Memory B cell (primary cell): ENCODE results near the gene FGF12.
"Not testable (repeated sequence)": the region's sequence is repeated elsewhere in the genome, so short reads cannot be mapped to it uniquely, and the experiment has no call there.

Experiments
- ATAC-seq: fragments of 150-1000 bp; cut with Tn5 transposase; 2 replicates; pipeline ENCODE4 v1.10.0; 2021; ENCODE audit warnings: low read depth, mild to moderate bottlenecking, moderate library complexity
- DNase-seq, 2 donors: peaks; one replicate each; pipeline ENCODE4 v3.0.0; 2022; ENCODE audit warnings: low spot score in 2 of 2
- H3K27ac Mint-ChIP-seq: one replicate; pipeline ENCODE4 v1.8.0; 2022; ENCODE audit warnings: mild to moderate bottlenecking, moderate library complexity, mixed read lengths
- H3K27me3 Mint-ChIP-seq: one replicate; pipeline ENCODE4 v1.8.0; 2022; ENCODE audit warnings: mixed read lengths
- H3K36me3 Mint-ChIP-seq: one replicate; pipeline ENCODE4 v1.8.0; 2022; ENCODE audit warnings: mild to moderate bottlenecking, mixed read lengths
- H3K4me1 Mint-ChIP-seq: one replicate; pipeline ENCODE4 v1.8.0; 2022; ENCODE audit warnings: mixed read lengths
- H3K4me3 Mint-ChIP-seq: one replicate; pipeline ENCODE4 v1.8.0; 2022; ENCODE audit warnings: mild to moderate bottlenecking, moderate library complexity, mixed read lengths
- H3K9me3 Mint-ChIP-seq: one replicate; pipeline ENCODE4 v1.8.0; 2022; ENCODE audit warnings: mixed read lengths

The FGF12 gene

DNA sequence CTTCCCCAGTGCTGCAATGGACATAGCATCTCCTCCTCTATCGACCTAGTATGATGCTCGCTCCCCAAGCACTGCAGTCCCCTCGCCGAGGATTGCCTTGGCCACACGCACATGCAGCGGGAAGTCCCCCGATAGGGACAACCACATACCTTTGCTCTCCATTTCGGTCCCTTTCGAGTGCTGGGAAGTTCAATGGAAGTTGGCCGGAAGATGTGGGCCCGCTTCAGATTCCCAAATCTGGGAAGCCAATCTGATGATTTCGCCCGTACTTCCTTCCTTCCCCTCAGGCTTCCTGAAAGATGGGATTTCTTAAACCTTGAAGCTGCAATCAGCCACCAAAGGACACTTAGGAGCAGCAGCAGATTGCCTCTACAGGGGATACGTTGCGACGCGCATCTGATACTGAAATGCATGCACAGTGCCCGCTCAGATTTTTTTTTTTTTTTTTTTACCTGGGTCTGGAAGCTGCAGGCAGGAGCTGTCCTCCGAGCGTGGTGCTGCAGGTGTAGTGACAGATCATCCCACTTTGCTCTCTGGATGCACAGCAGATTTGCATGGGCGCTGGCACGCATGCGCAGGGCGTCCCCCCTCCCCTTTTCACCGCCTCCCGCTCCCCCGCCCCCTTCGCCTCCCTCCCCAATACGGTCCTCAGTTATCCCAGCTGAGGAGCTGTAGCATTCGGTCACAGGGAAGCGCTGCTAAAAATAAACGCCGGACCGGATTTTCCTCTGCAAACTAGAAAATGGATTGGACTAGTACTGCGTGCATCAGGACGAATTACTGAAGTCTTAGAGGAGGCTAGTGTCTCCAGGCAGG is at the start of gene FGF12:
Gene FGF12 (minus strand): TSS at position 510 of the 816 bp plus-strand sequence.
- Mint-ChIP-seq H3K9me3 (peaks cover 1% of the 10 kb centered on the region), H3K36me3 (no peaks in the 10 kb centered on the region), H3K27ac (no peak within 1 kb of the TSS), H3K27me3 (peaks cover 10% of the 10 kb centered on the region), H3K4me3 (no peak within 1 kb of the TSS), H3K4me1 (peaks cover 6% of the 10 kb centered on the region)
- ATAC-seq (no peak), DNase-seq (no peak)

DNA sequence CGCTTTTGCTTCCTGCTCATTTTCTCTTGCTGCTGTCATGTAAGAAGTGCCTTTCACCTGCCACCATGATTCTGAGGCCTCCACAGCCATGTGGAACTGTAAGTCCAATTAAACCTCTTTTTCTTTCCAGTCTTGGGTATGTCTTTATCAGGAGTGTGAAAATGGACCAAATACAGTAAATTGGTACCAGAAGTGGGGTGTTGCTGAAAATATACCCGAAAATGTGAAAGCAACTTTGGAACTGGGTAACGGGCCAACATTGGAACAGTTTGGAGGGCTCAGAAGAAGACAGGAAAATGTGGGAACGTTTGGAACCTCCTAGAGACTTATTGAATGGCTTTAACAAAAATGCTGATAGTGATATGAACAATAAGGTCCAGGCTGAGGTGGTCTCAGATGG is 47.0 kb upstream of the FGF12 start:
- not testable (repeated sequence) for H3K4me3 Mint-ChIP-seq, ATAC-seq, H3K27ac Mint-ChIP-seq, H3K4me1 Mint-ChIP-seq, DNase-seq
- Mint-ChIP-seq H3K9me3 (peaks cover 13% of the 10 kb centered on the region), H3K27me3 (peaks cover 11% of the 10 kb centered on the region), H3K36me3 (peaks cover 11% of the 10 kb centered on the region)

DNA sequence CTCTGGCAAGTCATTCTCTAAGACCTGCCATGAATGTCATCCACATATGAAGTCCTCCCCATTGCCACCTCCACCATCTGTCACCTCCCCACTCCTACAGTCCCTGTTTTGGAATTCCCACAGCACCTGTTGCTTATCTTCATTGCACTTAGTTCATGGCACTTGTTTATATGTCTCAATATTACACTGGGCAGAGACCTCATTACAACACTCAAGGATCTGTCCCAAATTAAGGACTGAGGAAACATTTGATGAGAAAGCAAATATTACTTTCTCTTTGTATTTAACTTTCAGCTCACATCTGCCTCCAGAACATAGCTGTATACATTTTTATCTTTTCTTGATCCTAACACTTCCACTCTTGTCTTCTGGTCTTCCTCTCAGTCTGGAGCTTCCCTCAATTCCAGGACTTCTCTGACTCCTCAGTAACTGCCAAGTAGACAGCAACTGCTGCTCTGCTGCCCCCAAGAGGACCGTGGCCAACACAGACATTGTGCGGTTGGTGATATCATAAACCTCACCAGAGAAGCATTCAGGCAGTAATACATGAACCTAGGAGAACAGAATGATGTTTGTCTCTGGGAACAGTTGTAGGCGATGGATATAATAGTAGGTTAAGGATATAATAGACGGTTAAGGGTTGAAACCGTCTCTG is 45.0 kb upstream of the FGF12 start:
- DNase-seq (no peak), ATAC-seq (no peak)
- peaks cover 13% of the 10 kb centered on the region for H3K9me3 Mint-ChIP-seq
- peaks cover 11% of the 10 kb centered on the region for H3K36me3 Mint-ChIP-seq
- H3K27ac Mint-ChIP-seq, result no peak overlapping the region
- H3K27me3 Mint-ChIP-seq, result peaks cover 8% of the 10 kb centered on the region
- H3K4me3 Mint-ChIP-seq, result no peak overlapping the region
- H3K4me1 Mint-ChIP-seq, result no peaks in the 10 kb centered on the region

DNA sequence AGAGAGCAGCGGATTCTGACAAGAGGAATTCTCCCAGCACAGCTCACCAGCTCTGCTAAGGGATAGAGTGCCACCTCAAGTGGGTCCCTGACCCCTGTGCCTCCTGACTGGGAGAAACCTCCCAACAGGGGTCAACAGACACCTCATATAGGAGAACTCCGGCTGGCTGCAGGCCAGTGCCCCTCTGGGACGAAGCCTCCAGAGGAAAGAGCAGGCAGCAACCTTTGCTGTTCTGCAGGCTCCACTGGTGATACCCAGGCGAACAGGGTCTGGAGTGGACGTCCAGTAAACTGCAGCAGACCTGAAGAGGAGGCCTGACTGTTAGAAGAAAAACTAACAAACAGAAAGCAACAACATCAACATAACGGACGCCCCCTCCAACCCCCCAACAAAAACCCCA is 31.3 kb upstream of the FGF12 start:
- Mint-ChIP-seq H3K27ac (no peak overlapping the region), H3K36me3 (no peaks in the 10 kb centered on the region), H3K4me3 (no peak overlapping the region), H3K4me1 (no peaks in the 10 kb centered on the region), H3K9me3 (peaks cover 6% of the 10 kb centered on the region), H3K27me3 (peaks cover 3% of the 10 kb centered on the region)
- ATAC-seq, result no peak
- no peak for DNase-seq

DNA sequence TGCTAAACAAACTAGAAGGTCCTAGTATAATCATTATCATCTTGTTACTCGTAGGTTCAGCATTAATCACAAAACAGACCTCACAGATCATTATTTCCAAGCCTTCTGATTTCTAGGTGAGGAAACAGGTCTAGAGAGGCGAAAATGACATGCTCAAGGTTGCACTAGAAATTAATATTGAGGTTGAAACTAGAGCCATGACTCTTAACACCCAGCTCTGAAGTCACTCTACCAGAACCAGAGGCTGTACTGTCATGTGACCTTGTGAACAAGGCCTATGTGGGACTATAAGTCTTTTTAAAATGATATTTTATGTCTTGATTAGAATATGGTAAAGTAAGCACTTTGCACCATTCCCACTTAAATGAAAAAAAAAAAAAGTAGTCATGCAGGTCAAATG is 23.8 kb upstream of the FGF12 start:
- DNase-seq, result no peak
- H3K9me3 Mint-ChIP-seq, result no peaks in the 10 kb centered on the region
- H3K4me1 Mint-ChIP-seq, result no peaks in the 10 kb centered on the region
- no peak overlapping the region for H3K4me3 Mint-ChIP-seq
- no peaks in the 10 kb centered on the region for H3K36me3 Mint-ChIP-seq
- peaks cover 11% of the 10 kb centered on the region for H3K27me3 Mint-ChIP-seq
- ATAC-seq, result no peak
- H3K27ac Mint-ChIP-seq, result no peak overlapping the region

DNA sequence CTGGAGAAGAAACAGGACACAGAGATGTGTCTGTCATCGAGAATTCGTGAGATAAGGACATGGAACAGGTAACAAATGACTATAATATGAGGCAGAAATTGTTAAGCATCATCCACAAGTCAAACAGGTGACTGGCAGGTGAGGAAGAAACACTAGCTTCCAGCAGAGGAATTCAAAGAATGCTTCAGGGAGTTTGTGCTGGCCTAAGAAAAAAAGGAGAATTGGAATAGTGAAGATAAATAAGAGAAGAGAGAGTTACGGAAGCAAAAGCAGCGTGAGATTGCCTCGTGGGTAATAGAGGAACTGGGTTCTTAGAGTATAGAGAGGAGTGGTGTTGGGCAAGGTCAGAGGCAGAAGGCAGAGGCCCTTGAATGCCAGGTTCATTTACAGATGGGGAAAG is 22.9 kb upstream of the FGF12 start:
- ATAC-seq, result no peak
- DNase-seq, result no peak
- no peak overlapping the region for H3K27ac Mint-ChIP-seq
- H3K4me1 Mint-ChIP-seq, result no peaks in the 10 kb centered on the region
- peaks cover 10% of the 10 kb centered on the region for H3K27me3 Mint-ChIP-seq
- no peaks in the 10 kb centered on the region for H3K36me3 Mint-ChIP-seq
- no peaks in the 10 kb centered on the region for H3K9me3 Mint-ChIP-seq
- no peak overlapping the region for H3K4me3 Mint-ChIP-seq

DNA sequence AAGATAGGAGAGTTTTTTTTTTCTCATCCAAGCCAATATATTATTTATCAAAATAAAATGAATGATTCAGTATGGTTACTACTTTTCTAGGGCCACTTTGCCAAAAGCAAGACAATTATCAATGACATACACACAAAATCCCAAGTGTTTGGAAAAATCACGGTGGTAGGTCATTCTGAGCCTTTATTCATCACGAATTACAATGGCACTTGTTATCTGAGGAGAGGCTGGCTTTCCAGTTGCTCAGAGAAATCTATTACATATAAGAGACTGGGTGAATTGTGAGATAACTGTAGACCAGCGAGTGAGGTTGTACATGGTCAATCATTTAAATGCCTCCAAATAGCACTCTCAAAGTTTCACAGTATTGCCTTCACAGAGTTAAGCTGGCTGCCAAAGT is 20.4 kb upstream of the FGF12 start:
- Mint-ChIP-seq H3K27me3 (peaks cover 11% of the 10 kb centered on the region), H3K4me1 (no peaks in the 10 kb centered on the region), H3K27ac (no peak overlapping the region), H3K36me3 (no peaks in the 10 kb centered on the region), H3K4me3 (no peak overlapping the region), H3K9me3 (no peaks in the 10 kb centered on the region)
- ATAC-seq, result no peak
- no peak for DNase-seq

DNA sequence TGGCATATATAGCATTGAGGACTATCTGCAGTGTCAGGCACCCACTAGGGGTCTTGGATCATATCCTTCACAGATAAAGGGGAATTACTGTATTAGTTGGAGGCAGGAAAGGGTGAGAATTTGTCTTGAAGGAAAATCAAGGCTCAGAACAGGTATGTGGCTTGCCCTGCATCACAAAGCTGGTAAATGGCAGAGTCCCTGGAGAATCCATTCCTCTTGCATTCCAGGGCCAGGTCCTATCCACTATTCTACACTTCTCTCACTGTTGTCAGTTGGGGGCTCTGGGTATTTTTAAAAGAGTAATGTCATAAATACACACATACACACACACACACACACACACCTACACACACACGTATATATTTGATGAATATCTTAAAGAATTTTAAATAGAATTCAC is 19.8 kb upstream of the FGF12 start:
- Mint-ChIP-seq H3K27me3 (peaks cover 11% of the 10 kb centered on the region), H3K4me3 (no peak overlapping the region), H3K9me3 (no peaks in the 10 kb centered on the region)

DNA sequence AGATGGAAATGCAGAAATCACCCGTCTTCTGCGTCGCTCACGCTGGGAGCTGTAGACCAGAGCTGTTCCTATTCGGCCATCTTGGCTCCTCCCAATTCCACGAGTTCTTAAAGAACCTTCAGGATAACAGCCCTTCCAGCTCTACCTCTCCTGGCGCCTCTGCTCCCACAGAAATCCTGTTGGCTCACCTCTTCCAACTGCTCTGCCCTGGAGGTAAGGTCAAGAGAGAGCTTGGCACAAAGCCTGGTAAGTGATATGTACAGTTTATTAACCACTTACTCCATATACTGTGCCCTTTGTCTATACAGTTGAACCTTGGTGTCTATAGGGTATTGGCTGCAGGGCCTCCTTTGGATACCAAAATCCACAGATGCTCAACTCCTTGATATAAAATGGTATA is 17.8 kb upstream of the FGF12 start:
- no peaks in the 10 kb centered on the region for H3K4me1 Mint-ChIP-seq
- no peak overlapping the region for H3K4me3 Mint-ChIP-seq
- H3K27ac Mint-ChIP-seq, result no peak overlapping the region
- ATAC-seq (no peak), DNase-seq (no peak)
- no peaks in the 10 kb centered on the region for H3K9me3 Mint-ChIP-seq
- H3K36me3 Mint-ChIP-seq, result no peaks in the 10 kb centered on the region
- H3K27me3 Mint-ChIP-seq, result peaks cover 9% of the 10 kb centered on the region

More for the DNA sequence above, 19.8 kb upstream of the FGF12 start:
- DNase-seq, result no peak
- H3K36me3 Mint-ChIP-seq, result no peaks in the 10 kb centered on the region
- H3K27ac Mint-ChIP-seq, result no peak overlapping the region
- no peak for ATAC-seq
- no peaks in the 10 kb centered on the region for H3K4me1 Mint-ChIP-seq

DNA sequence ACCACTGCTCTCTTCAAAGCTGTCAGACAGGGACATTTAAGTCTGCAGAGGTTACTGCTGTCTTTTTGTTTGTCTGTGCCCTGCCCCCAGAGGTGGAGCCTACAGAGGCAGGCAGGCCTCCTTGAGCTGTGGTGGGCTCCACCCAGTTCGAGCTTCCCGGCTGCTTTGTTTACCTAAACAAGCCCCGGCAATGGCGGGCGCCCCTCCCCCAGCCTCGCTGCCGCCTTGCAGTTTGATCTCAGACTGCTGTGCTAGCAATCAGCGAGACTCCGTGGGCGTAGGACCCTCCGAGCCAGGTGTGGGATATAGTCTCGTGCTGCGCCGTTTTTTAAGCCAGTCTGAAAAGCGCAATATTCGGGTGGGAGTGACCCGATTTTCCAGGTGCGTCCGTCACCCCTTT is 17.3 kb upstream of the FGF12 start:
- H3K4me3 Mint-ChIP-seq, H3K27ac Mint-ChIP-seq, H3K36me3 Mint-ChIP-seq, ATAC-seq, H3K27me3 Mint-ChIP-seq, DNase-seq, H3K9me3 Mint-ChIP-seq, H3K4me1 Mint-ChIP-seq: not testable (repeated sequence)

DNA sequence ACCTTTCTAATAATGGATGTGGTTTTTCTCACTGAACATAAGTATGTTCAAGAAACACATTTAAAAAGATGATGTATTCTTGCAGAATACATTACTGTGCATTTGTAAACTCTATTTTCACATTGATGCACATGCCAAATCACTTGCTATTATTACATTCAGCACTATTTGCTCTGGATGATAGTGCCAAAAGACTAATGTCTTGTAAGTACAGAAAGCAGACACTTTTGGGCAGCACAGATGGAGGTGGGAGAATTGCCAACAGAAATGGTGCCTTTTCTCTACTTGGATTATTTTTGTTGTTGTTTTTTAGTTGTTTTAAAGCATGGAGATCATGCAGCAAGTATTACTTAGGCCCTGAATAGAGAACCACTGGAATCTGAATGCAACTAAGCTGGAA is 10.2 kb upstream of the FGF12 start:
- Mint-ChIP-seq H3K4me3 (no peak overlapping the region), H3K9me3 (no peaks in the 10 kb centered on the region), H3K36me3 (no peaks in the 10 kb centered on the region), H3K4me1 (no peaks in the 10 kb centered on the region), H3K27me3 (no peaks in the 10 kb centered on the region), H3K27ac (no peak overlapping the region)
- DNase-seq (no peak), ATAC-seq (no peak)

DNA sequence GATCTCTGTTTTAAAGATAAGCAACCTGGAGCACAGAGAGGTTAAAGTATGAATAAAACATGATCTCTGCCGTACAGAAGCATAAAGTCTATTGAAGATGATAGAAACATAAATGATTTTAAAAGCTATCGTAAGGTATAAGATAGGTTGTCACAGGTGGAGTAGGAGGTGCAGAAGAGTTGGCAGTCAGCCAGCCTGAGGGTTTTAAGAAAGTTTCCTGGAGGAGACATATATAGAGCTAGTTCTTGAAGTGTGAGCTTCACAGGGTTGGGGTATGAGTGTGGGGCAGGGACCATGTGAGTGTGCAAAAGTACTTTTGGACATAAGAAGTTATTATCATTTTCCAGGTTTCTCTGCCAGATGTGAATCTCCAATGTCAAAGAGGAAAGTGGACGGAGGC is 3.9 kb upstream of the FGF12 start:
- Mint-ChIP-seq H3K27ac (no peak overlapping the region), H3K36me3 (no peaks in the 10 kb centered on the region), H3K4me1 (peaks cover 6% of the 10 kb centered on the region), H3K9me3 (no peaks in the 10 kb centered on the region), H3K27me3 (peaks cover 8% of the 10 kb centered on the region), H3K4me3 (no peak overlapping the region)
- ATAC-seq (no peak), DNase-seq (no peak)

DNA sequence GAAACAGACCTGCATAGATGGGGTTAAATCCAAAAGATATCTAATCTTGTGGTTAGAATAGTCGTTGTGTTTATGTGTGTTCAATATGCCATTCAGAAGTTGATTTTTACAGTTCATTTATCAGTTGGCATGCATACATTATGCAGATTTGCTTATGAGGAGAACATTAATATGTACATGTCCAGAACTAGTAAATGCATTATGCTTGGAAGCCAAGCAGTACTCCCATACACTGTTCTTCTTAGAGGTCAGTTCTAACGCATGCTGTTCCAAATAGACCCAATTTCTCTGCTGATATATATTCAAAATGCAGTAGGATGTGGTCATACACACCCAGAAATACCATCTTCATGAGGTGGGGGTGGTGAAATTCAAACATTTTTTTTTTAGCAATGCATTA is 956 bp downstream of the FGF12 start:
- peaks cover 6% of the 10 kb centered on the region for H3K4me1 Mint-ChIP-seq
- H3K9me3 Mint-ChIP-seq, result peaks cover 1% of the 10 kb centered on the region
- ATAC-seq, result no peak
- H3K27ac Mint-ChIP-seq, result no peak overlapping the region
- DNase-seq, result no peak
- H3K36me3 Mint-ChIP-seq, result no peaks in the 10 kb centered on the region
- H3K27me3 Mint-ChIP-seq, result peaks cover 12% of the 10 kb centered on the region
- H3K4me3 Mint-ChIP-seq, result no peak overlapping the region

DNA sequence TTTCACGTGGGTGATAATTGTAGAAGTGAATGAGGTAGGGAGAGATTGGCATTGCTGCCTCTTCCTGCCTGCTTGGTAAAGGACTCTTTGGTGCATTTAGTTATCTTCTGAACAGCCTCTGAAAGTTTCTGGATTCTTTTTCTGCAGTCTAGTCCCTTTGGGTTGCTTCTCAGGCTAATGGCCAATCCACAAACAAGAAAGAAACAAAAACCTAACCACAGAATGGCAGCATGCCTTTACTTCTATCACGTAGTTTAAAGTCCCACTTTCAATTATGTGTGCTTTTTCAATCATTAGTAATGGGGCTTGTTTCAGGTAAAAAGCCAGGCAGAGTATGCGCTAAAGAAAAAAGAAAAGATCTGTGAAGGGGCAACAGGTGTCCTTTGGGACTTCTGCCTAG is 7.4 kb downstream of the FGF12 start:
- no peaks in the 10 kb centered on the region for H3K4me1 Mint-ChIP-seq
- H3K27ac Mint-ChIP-seq, result no peak overlapping the region
- peaks cover 7% of the 10 kb centered on the region for H3K27me3 Mint-ChIP-seq
- ATAC-seq, result no peak
- no peak for DNase-seq
- peaks cover 1% of the 10 kb centered on the region for H3K9me3 Mint-ChIP-seq
- no peak overlapping the region for H3K4me3 Mint-ChIP-seq
- H3K36me3 Mint-ChIP-seq, result no peaks in the 10 kb centered on the region

DNA sequence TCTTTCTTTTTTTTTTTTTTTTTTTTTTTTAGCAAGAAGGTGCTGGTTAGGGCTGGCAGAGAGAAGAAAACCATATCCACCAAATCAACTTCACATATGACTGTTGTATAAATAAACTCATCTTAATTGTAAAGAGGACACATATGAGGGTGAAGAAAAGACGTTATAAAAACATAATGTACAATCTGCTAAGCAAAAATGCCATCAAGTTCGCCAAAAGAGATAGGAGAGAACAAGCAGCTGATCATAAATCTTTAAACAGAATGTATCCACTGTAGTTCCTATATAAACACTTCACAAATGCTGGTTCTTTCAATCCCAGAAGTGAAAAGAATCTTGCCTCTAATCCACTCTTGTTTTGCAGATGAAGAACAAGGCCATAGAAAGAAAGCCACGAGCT is 9.2 kb downstream of the FGF12 start:
- DNase-seq (no peak), ATAC-seq (no peak)
- Mint-ChIP-seq H3K4me1 (no peaks in the 10 kb centered on the region), H3K36me3 (no peaks in the 10 kb centered on the region), H3K9me3 (no peaks in the 10 kb centered on the region), H3K4me3 (no peak overlapping the region), H3K27ac (no peak overlapping the region), H3K27me3 (peaks cover 5% of the 10 kb centered on the region)
